ENCODE results near the gene NRXN2. TPM values are rescaled to one million over a fixed set of nuclear protein-coding genes. Genes with fewer than 3 reads are reported as not detected.

Gene NRXN2
- total and polyA plus RNA-seq, 10 of the 15 experiments (the other 5 are each of a cell fraction or from before 2014, with no cell fraction given): 0.03 to 1.4 (median 0.23) TPM

DNA sequence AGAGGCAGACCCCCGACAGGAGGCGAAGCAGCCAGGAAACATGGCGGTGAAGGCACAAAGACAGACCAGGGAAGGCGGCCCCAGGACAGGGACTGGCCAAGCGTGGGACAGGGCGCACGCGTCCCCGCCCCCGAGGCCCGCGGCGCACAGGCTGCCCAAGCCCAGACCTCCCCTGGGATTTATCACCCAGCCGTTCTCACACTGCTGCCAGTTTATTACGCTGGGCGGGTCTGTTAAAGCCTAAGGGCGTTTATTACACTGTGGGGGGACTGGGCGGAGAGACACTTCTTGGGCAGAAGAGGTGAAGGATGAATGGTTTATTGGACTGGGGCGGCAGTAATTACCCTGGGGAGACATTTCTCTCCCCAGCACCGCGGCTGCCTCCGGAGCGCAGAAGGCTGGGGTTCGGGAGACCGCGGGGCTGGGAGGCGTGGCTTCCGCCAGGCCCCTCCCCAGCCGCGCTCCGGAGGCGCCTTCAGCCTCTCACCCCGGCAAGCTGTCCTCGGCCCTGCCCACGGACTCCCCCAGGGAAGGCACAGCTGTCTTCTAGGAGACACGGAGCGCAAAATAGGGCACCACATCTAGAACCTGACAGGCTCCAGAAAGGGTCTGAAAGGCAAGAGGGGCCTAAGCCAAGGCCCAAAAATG, 84.9 kb downstream of the NRXN2 start:
- ChIA-PET CTCF (interaction anchor here (0.6 to 2.4 kb wide), 3 partner anchors 13 to 321 kb away, joined by 3 to 22 read pairs (median 3); partner anchors contain the start of genes PRDX5 and TRMT112), POLR2A (no interaction called here), RAD21 (ENCODE audit: unreplicated experiment) (no interaction called here), SMC1A (ENCODE audit: uncharacterized antibody, unreplicated experiment) (no interaction called here)
- H3K4me2 ChIP-seq (ENCODE audit: control insufficient read depth, insufficient read depth): no peak overlapping the region
- no peak overlapping the region for H3K4me3 ChIP-seq
- no peaks in the 10 kb centered on the region for H3K79me2 ChIP-seq (ENCODE audit: control insufficient read depth, insufficient read depth, low read length)
- 13% methylated on average over 37 of the region's 37 CpGs for WGBS (ENCODE audit: insufficient coverage, insufficient replicate concordance, low lambda C conversion rate, missing lambda C conversion rate)
- in situ Hi-C loops (cut with MboI) (no loop called here), intact Hi-C loops (cut with micrococcal nuclease; ENCODE audit: unreplicated experiment) (no loop called here)
- no peak overlapping the region for H3K9ac ChIP-seq (ENCODE audit: control insufficient read depth, insufficient read depth, low read length)
- DNase-seq (ENCODE audit: low read depth, low spot score) (no peak), ATAC-seq (peak; percentile 81), FAIRE-seq (no peak)
- no peaks in the 10 kb centered on the region for H3K9me3 ChIP-seq (replicated peaks; ENCODE audit: control insufficient read depth, insufficient read depth, low read length)
- H2AFZ ChIP-seq (ENCODE audit: control insufficient read depth, low read depth, low read length): no peak overlapping the region
- no peaks in the 10 kb centered on the region for H3K4me1 ChIP-seq (ENCODE audit: control insufficient read depth, insufficient read depth, low read length)
- BruUV-seq (replicated peaks): no TSS peak
- peaks cover 7 to 8% of the 10 kb centered on the region in 2 experiments; a peak in 3 of 4 replicates for H3K27me3 ChIP-seq (replicated peaks in 1 of 2; ENCODE audit: control insufficient read depth in 2 of 2, insufficient read depth in 2 of 2, low read length in 1 of 2)
- no peaks in the 10 kb centered on the region for H3K36me3 ChIP-seq (ENCODE audit: control insufficient read depth in 2 of 2, insufficient read depth in 2 of 2, low read length in 1 of 2)
- no peaks in the 10 kb centered on the region for H4K20me1 ChIP-seq (ENCODE audit: control insufficient read depth, insufficient read depth)
- no peak overlapping the region for H3K27ac ChIP-seq (ENCODE audit: control insufficient read depth, insufficient read depth)
- TF ChIP-seq ZNF217 (IDR thresholded peaks at IDR 0.05): no peak
- no peak for TF ChIP-seq CBX3 (IDR thresholded peaks at IDR 0.05; ENCODE audit: borderline replicate concordance, low read depth)
- no peak for TF ChIP-seq MLLT1 (IDR thresholded peaks at IDR 0.05)
- TF ChIP-seq HDGF (IDR thresholded peaks at IDR 0.05): no peak; the same call in 1 of the 2 replicates
- TF ChIP-seq TBL1XR1 (IDR thresholded peaks at IDR 0.05; ENCODE audit: low read depth, low read length): no peak
- 0 out of 2 replicates have a peak, but pooled peaks have one; percentile 1 for TF ChIP-seq CHD2 (IDR thresholded peaks at IDR 0.05; ENCODE audit: borderline replicate concordance, low read depth, low read length)
- no peak for TF ChIP-seq SP1 (IDR thresholded peaks at IDR 0.05; ENCODE audit: low read depth, low read length)
- TF ChIP-seq, protein P1, sequence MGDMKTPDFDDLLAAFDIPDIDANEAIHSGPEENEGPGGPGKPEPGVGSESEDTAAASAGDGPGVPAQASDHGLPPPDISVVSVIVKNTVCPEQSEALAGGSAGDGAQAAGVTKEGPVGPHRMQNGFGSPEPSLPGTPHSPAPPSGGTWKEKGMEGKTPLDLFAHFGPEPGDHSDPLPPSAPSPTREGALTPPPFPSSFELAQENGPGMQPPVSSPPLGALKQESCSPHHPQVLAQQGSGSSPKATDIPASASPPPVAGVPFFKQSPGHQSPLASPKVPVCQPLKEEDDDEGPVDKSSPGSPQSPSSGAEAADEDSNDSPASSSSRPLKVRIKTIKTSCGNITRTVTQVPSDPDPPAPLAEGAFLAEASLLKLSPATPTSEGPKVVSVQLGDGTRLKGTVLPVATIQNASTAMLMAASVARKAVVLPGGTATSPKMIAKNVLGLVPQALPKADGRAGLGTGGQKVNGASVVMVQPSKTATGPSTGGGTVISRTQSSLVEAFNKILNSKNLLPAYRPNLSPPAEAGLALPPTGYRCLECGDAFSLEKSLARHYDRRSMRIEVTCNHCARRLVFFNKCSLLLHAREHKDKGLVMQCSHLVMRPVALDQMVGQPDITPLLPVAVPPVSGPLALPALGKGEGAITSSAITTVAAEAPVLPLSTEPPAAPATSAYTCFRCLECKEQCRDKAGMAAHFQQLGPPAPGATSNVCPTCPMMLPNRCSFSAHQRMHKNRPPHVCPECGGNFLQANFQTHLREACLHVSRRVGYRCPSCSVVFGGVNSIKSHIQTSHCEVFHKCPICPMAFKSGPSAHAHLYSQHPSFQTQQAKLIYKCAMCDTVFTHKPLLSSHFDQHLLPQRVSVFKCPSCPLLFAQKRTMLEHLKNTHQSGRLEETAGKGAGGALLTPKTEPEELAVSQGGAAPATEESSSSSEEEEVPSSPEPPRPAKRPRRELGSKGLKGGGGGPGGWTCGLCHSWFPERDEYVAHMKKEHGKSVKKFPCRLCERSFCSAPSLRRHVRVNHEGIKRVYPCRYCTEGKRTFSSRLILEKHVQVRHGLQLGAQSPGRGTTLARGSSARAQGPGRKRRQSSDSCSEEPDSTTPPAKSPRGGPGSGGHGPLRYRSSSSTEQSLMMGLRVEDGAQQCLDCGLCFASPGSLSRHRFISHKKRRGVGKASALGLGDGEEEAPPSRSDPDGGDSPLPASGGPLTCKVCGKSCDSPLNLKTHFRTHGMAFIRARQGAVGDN (IDR thresholded peaks at IDR 0.05): 0 out of 2 replicates have a peak, but pooled peaks have one; percentile 35
- no peak for TF ChIP-seq SIX5 (IDR thresholded peaks at IDR 0.05; ENCODE audit: low read depth, low read length, severe bottlenecking)
- no peak for TF ChIP-seq ELK1 (IDR thresholded peaks at IDR 0.05; ENCODE audit: low read depth, low read length)
- no peak for TF ChIP-seq SRF (IDR thresholded peaks at IDR 0.05; ENCODE audit: low read depth in 2 of 2, low read length in 2 of 2)
- no peak for TF ChIP-seq MAX (IDR thresholded peaks at IDR 0.05; ENCODE audit: low read depth, low read length)
- TF ChIP-seq IKZF2 (IDR thresholded peaks at IDR 0.05): no peak
- TF ChIP-seq, protein P2, sequence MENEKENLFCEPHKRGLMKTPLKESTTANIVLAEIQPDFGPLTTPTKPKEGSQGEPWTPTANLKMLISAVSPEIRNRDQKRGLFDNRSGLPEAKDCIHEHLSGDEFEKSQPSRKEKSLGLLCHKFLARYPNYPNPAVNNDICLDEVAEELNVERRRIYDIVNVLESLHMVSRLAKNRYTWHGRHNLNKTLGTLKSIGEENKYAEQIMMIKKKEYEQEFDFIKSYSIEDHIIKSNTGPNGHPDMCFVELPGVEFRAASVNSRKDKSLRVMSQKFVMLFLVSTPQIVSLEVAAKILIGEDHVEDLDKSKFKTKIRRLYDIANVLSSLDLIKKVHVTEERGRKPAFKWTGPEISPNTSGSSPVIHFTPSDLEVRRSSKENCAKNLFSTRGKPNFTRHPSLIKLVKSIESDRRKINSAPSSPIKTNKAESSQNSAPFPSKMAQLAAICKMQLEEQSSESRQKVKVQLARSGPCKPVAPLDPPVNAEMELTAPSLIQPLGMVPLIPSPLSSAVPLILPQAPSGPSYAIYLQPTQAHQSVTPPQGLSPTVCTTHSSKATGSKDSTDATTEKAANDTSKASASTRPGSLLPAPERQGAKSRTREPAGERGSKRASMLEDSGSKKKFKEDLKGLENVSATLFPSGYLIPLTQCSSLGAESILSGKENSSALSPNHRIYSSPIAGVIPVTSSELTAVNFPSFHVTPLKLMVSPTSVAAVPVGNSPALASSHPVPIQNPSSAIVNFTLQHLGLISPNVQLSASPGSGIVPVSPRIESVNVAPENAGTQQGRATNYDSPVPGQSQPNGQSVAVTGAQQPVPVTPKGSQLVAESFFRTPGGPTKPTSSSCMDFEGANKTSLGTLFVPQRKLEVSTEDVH (IDR thresholded peaks at IDR 0.05; ENCODE audit: low read depth, partially characterized antibody): no peak
